HepG2 (cell line): Measurements from ENCODE around the gene ACADVL. TPM values are rescaled to one million over a fixed set of nuclear protein-coding genes. Genes with fewer than 3 reads are reported as not detected.

Source experiments
- ARID3A ChIP-seq: IDR thresholded peaks from 2 replicates; pipeline ENCODE4 v1.6.1; 2012; ENCODE audit warnings: low read depth, low read length, improper control_type of control experiment
- CREM ChIP-seq, 2 experiments: sonication (generic) in 1 of 2; formaldehyde crosslinking in 1 of 2; IDR thresholded peaks; 2 replicates each; pipeline versions ENCODE4 v1.4.0 to v1.6.1; 2016 to 2020; ENCODE audit warnings: antibody characterized with exemption in 1 of 2, mild to moderate bottlenecking in 1 of 2, missing genetic modification reagents in 1 of 2
- CSRNP2 ChIP-seq: sonication (generic); formaldehyde crosslinking; conservative IDR thresholded peaks from 2 replicates; pipeline ENCODE4 v1.8.0; 2022; ENCODE audit warnings: low read depth, missing genetic modification reagents
- FOXJ3 ChIP-seq: sonication (generic); formaldehyde crosslinking; IDR thresholded peaks from 2 replicates; pipeline ENCODE4 v1.4.0; 2020; ENCODE audit warnings: missing genetic modification reagents, mild to moderate bottlenecking, borderline replicate concordance
- HHEX ChIP-seq: IDR thresholded peaks from 2 replicates; pipeline ENCODE4 v1.6.1; 2016; ENCODE audit warnings: control low read depth
- HOXA7 ChIP-seq: sonication (generic); formaldehyde crosslinking; IDR thresholded peaks from 2 replicates; pipeline ENCODE4 v1.8.1; 2022; ENCODE audit warnings: mild to moderate bottlenecking, missing genetic modification reagents, moderate library complexity
- SP2 ChIP-seq: sonication (generic); formaldehyde crosslinking; IDR thresholded peaks from 2 replicates; pipeline ENCODE4 v1.5.1; 2020; ENCODE audit warnings: mild to moderate bottlenecking, missing genetic modification reagents
- ZBTB20 ChIP-seq: sonication (generic); formaldehyde crosslinking; IDR thresholded peaks from 2 replicates; pipeline ENCODE4 v1.8.1; 2023; ENCODE audit warnings: missing genetic modification reagents, low read depth, mild to moderate bottlenecking, borderline replicate concordance
- ZBTB39 ChIP-seq: sonication (generic); formaldehyde crosslinking; IDR thresholded peaks from 2 replicates; pipeline ENCODE4 v1.5.0; 2020; ENCODE audit warnings: missing genetic modification reagents
- ZFYVE20 ChIP-seq: sonication (generic); formaldehyde crosslinking; IDR thresholded peaks from 2 replicates; pipeline ENCODE4 v1.8.0; 2023; ENCODE audit warnings: low read depth, mild to moderate bottlenecking, moderate library complexity, missing genetic modification reagents, borderline replicate concordance
- ZNF326 ChIP-seq: sonication (generic); formaldehyde crosslinking; IDR thresholded peaks from 2 replicates; pipeline ENCODE4 v1.4.0; 2020; ENCODE audit warnings: missing genetic modification reagents, borderline replicate concordance
- ZNF772 ChIP-seq: sonication (generic); formaldehyde crosslinking; IDR thresholded peaks from 2 replicates; pipeline ENCODE4 v1.5.0; 2020; ENCODE audit warnings: mild to moderate bottlenecking, missing genetic modification reagents
- polyA plus RNA-seq, 8 experiments: library from polyadenylated mRNA; depleted of rRNA in 3 of 8; stranded (reverse) in 7 of 8; unstranded in 1 of 8; fragments of >200 nt; fragmentation: Illumina TruSeq in 4 of 8; extraction: Trizol in 4 of 8; gene quantifications; 2 replicates each; pipeline versions ENCODE4 v1.2.1 to v1.2.3, GENCODE V29; 2011 to 2016; ENCODE audit warnings: low read depth in 4 of 8, missing spikeins in 1 of 8, mixed read lengths in 1 of 8; ENCODE audit not compliant: insufficient read depth in 1 of 8
- total RNA-seq, 5 experiments: library from RNA; depleted of rRNA; stranded (reverse); fragments of >200 nt; fragmentation: Illumina TruSeq; extraction: Trizol; gene quantifications; 2 replicates each; pipeline ENCODE4 v1.2.3, GENCODE V29; 2016; ENCODE audit warnings: low read depth in 1 of 5

The ACADVL gene
- total and polyA plus RNA-seq, 2 of the 13 experiments (the other 11 are each of a cell fraction or from before 2014, with no cell fraction given), result 219 to 412 TPM

GRCh38 chr17:7184091-7184488 lies 35.6 kb upstream of the ACADVL start (continued):
- TF ChIP-seq ZBTB39 (CRISPR knock-in tag), result no peak
- no peak for TF ChIP-seq CREM (IDR thresholded peaks at IDR 0.05)
- TF ChIP-seq CREM (CRISPR knock-in tag; IDR thresholded peaks at IDR 0.05), result no peak
- TF ChIP-seq HHEX, result no peak
- TF ChIP-seq ZNF326 (CRISPR knock-in tag), result no peak
- no peak for TF ChIP-seq FOXJ3
- no peak for TF ChIP-seq ZFYVE20 (CRISPR knock-in tag)
- TF ChIP-seq ZBTB20 (CRISPR knock-in tag), result 0 out of 2 replicates have a peak, but pooled peaks have one; percentile 51
- no peak for TF ChIP-seq HOXA7 (CRISPR knock-in tag)
- no peak for TF ChIP-seq ARID3A
- TF ChIP-seq ZNF772 (CRISPR knock-in tag), result peak; percentile 63; the same call in 1 of the 2 replicates
- no peak for TF ChIP-seq CSRNP2 (CRISPR knock-in tag)
- TF ChIP-seq SP2 (CRISPR knock-in tag), result no peak
